RWPE2 (cell line): ENCODE measurements around the gene AIF1.
A peak's percentile ranks its signal among the peaks of the same experiment; 100 is the strongest.

Source experiments
- ATAC-seq: fragments of 200-7000 bp; cut with Tn5 transposase; 3 replicates; pipeline ENCODE4 v1.9.1; 2021; ENCODE audit warnings: low read depth
- DNase-seq: peaks from one replicate; pipeline ENCODE4 v3.0.0-alpha.2; 2020; ENCODE audit warnings: low spot score
- H3K27ac ChIP-seq: fragments of 450-650 bp; 2 replicates; pipeline ENCODE4 v1.5.1; 2017; ENCODE audit warnings: mild to moderate bottlenecking; ENCODE audit not compliant: poor library complexity, severe bottlenecking
- H3K27me3 ChIP-seq: fragments of 250-450 bp; sonication (Bioruptor Pico); 2 replicates; pipeline ENCODE4 v1.5.1; 2021; ENCODE audit warnings: mild to moderate bottlenecking, moderate library complexity; ENCODE audit not compliant: insufficient read depth, poor library complexity, severe bottlenecking
- H3K36me3 ChIP-seq: fragments of 250-450 bp; sonication (Bioruptor Pico); 2 replicates; pipeline ENCODE4 v1.5.1; 2020; ENCODE audit warnings: low read depth, mild to moderate bottlenecking, moderate library complexity
- H3K4me1 ChIP-seq: fragments of 250-450 bp; sonication (Bioruptor Pico); 2 replicates; pipeline ENCODE4 v1.5.1; 2021; ENCODE audit warnings: mild to moderate bottlenecking, moderate library complexity; ENCODE audit not compliant: insufficient read depth, poor library complexity, severe bottlenecking
- H3K4me3 ChIP-seq: fragments of 250-450 bp; sonication (Bioruptor Pico); 2 replicates; pipeline ENCODE4 v1.5.1; 2021; ENCODE audit warnings: mild to moderate bottlenecking, moderate library complexity; ENCODE audit not compliant: severe bottlenecking
- H3K9me3 ChIP-seq: fragments of 250-450 bp; sonication (Bioruptor Pico); 2 replicates; pipeline ENCODE4 v1.5.1; 2021; ENCODE audit warnings: mild to moderate bottlenecking, moderate library complexity; ENCODE audit not compliant: severe bottlenecking
- CTCF ChIP-seq: fragments of 450-650 bp; IDR thresholded peaks from one replicate; pipeline ENCODE4 v1.5.1; 2017; ENCODE audit warnings: mild to moderate bottlenecking, moderate library complexity; ENCODE audit not compliant: poor library complexity, severe bottlenecking

The AIF1 gene

GRCh38 chr6:31661262-31662123 lies 46.5 kb downstream of the AIF1 start:
- no peak for DNase-seq
- Histone ChIP-seq H3K27ac (peak overlapping the region; percentile 68), H3K4me1 (peaks cover 13% of the 10 kb centered on the region), H3K36me3 (peaks cover 11% of the 10 kb centered on the region), H3K27me3 (no peaks in the 10 kb centered on the region), H3K9me3 (no peaks in the 10 kb centered on the region), H3K4me3 (no peak overlapping the region)
- no peak for ATAC-seq
- TF ChIP-seq CTCF, result no peak

- H3K27ac ChIP-seq, result no peak overlapping the region
- H3K4me3 ChIP-seq, result no peak overlapping the region
- no peak for TF ChIP-seq CTCF
- ATAC-seq, result no peak
- H3K27me3 ChIP-seq, result no peaks in the 10 kb centered on the region
- DNase-seq, result no peak
- H3K4me1 ChIP-seq, result peaks cover 13% of the 10 kb centered on the region
- no peaks in the 10 kb centered on the region for H3K9me3 ChIP-seq
- H3K36me3 ChIP-seq, result peaks cover 17% of the 10 kb centered on the region
Observed at GRCh38 chr6:31662124-31662723, 47.2 kb downstream of the AIF1 start.

- Histone ChIP-seq H3K27ac (peak overlapping the region; percentile 90), H3K4me1 (peaks cover 13% of the 10 kb centered on the region), H3K4me3 (peak overlapping the region; percentile 77), H3K9me3 (no peaks in the 10 kb centered on the region), H3K27me3 (no peaks in the 10 kb centered on the region), H3K36me3 (peaks cover 28% of the 10 kb centered on the region)
- no peak for DNase-seq
- no peak for ATAC-seq
- TF ChIP-seq CTCF, result no peak
Observed at GRCh38 chr6:31663126-31663960, 48.3 kb downstream of the AIF1 start.

- H3K9me3 ChIP-seq, result no peaks in the 10 kb centered on the region
- H3K4me3 ChIP-seq, result peak overlapping the region; percentile 77
- no peak for TF ChIP-seq CTCF
- no peaks in the 10 kb centered on the region for H3K27me3 ChIP-seq
- DNase-seq (no peak), ATAC-seq (peak; percentile 33)
- peaks cover 36% of the 10 kb centered on the region for H3K36me3 ChIP-seq
- peaks cover 13% of the 10 kb centered on the region for H3K4me1 ChIP-seq
- H3K27ac ChIP-seq, result peak overlapping the region; percentile 90
Observed at GRCh38 chr6:31663961-31664789, 49.1 kb downstream of the AIF1 start.
